Suprapubic skin (tissue), 4 donors: ENCODE measurements around the gene GSG1L.

ENCODE experiments used
- EP300 ChIP-seq: sonication (generic); formaldehyde crosslinking; IDR thresholded peaks from one replicate; pipeline ENCODE4 v1.6.1; 2017; ENCODE audit warnings: antibody characterized with exemption
- POLR2AphosphoS5 ChIP-seq, 3 donors: sonication (generic); formaldehyde crosslinking; IDR thresholded peaks; one replicate each; pipeline ENCODE4 v1.6.1; 2017; ENCODE audit warnings: antibody characterized with exemption in 3 of 3

GRCh38 chr16:28009586-28010373 lies 53.7 kb downstream of the GSG1L start:
- TF ChIP-seq POLR2AphosphoS5 (IDR thresholded peaks at IDR 0.05) (no peak), EP300 (no peak)
